K562 (cell line): ENCODE data around the gene ANKS3. TPM values are rescaled to one million over a fixed set of nuclear protein-coding genes. Genes with fewer than 3 reads are reported as not detected.

Experiments used
- ATAC-seq: fragments of 200-7000 bp; cut with Tn5 transposase; 3 replicates; pipeline ENCODE4 v1.9.1; 2020; ENCODE audit warnings: moderate library complexity
- BruUV-seq: library from RNA; stranded (reverse); fragments of 400-500 nt; replicated peaks from 2 replicates; lab custom pipeline; 2021; lab: Mats Ljungman, UMichigan
- CTCF ChIA-PET: fragments of 300-600 bp; formaldehyde crosslinking; extraction: SDS; loops from one replicate; lab custom pipeline; 2021; ENCODE audit warnings: low intra/inter-chr PET ratio; lab: Yijun Ruan, JAX
- POLR2A ChIA-PET: fragments of 300-600, 350-650 bp; sonication (Branson Sonifier 250); formaldehyde crosslinking; extraction: SDS; loops from one replicate; lab custom pipeline; 2021; ENCODE audit warnings: antibody characterized with exemption, inconsistent platforms; lab: Yijun Ruan, JAX
- DNase-seq, 4 experiments: peaks; one replicate each; pipeline versions ENCODE4 v3.0.0 to v3.0.0-alpha.2; 2011 to 2018; ENCODE audit warnings: low spot score in 3 of 4, mixed read lengths in 3 of 4; ENCODE audit errors: extremely low read depth in 1 of 4
- FAIRE-seq: peaks from 2 replicates; lab custom pipeline; 2011; peaks lifted over from hg19 to GRCh38; lab: Jason Lieb, UNC
- H2AFZ ChIP-seq: 2 replicates; pipeline ENCODE4 v1.6.0; 2011; ENCODE audit warnings: low read depth, low read length, control low read depth, inconsistent platforms
- H3K27ac ChIP-seq: fragments of 200-600 bp; 3 replicates; pipeline ENCODE4 v1.8.0; 2011; ENCODE audit warnings: low read depth, mild to moderate bottlenecking, control low read depth, inconsistent platforms, low read length, moderate library complexity, mixed read lengths; ENCODE audit errors: extremely low read depth
- H3K27me3 ChIP-seq, 2 experiments: fragments of 300-600 bp in 1 of 2; 2 replicates in 1 of 2; 3 replicates in 1 of 2; pipeline versions ENCODE4 v1.6.0 to v1.8.0; 2011; ENCODE audit warnings: inconsistent platforms in 2 of 2, low read length in 2 of 2, mild to moderate bottlenecking in 1 of 2, mixed read lengths in 1 of 2, moderate library complexity in 1 of 2; ENCODE audit not compliant: control insufficient read depth in 2 of 2, insufficient read depth in 2 of 2
- H3K36me3 ChIP-seq: fragments of 300-600 bp; 3 replicates; pipeline ENCODE4 v1.8.0; 2011; ENCODE audit warnings: mild to moderate bottlenecking, low read length, inconsistent platforms; ENCODE audit not compliant: control insufficient read depth, insufficient read depth
- H3K4me1 ChIP-seq, 2 experiments: fragments of 200-600 bp in 1 of 2; replicated peaks in 1 of 2; 2 replicates in 1 of 2; 3 replicates in 1 of 2; pipeline versions ENCODE4 v1.5.1 to v1.8.0; 2011; ENCODE audit warnings: inconsistent platforms in 2 of 2, low read length in 2 of 2, mild to moderate bottlenecking in 1 of 2, mixed read lengths in 1 of 2, moderate library complexity in 1 of 2; ENCODE audit not compliant: control insufficient read depth in 2 of 2, insufficient read depth in 2 of 2
- H3K4me2 ChIP-seq: 2 replicates; pipeline ENCODE4 v1.6.1; 2011; ENCODE audit warnings: low read length, control low read depth, inconsistent platforms, mixed read lengths; ENCODE audit not compliant: insufficient read depth
- H3K4me3 ChIP-seq: fragments of 200-600 bp; sonication (generic), shearing (Covaris generic); 2 replicates; pipeline ENCODE4 v1.5.1; 2016; ENCODE audit warnings: control low read depth, inconsistent platforms
- H3K79me2 ChIP-seq: fragments of 200-600 bp; 3 replicates; pipeline ENCODE4 v1.8.0; 2011; ENCODE audit warnings: low read length, inconsistent platforms; ENCODE audit not compliant: control insufficient read depth, insufficient read depth
- H3K9ac ChIP-seq, 2 experiments: 2 replicates each; pipeline versions ENCODE4 v1.6.0 to v1.6.1; 2011; ENCODE audit warnings: low read depth in 2 of 2, low read length in 2 of 2, control low read depth in 1 of 2, inconsistent platforms in 1 of 2, mild to moderate bottlenecking in 1 of 2, mixed read lengths in 1 of 2; ENCODE audit not compliant: insufficient read depth in 1 of 2
- H3K9me1 ChIP-seq: one replicate; pipeline ENCODE4 v1.6.0; 2011; ENCODE audit warnings: inconsistent platforms, mild to moderate bottlenecking, low read length, moderate library complexity; ENCODE audit not compliant: control insufficient read depth, insufficient read depth
- H3K9me3 ChIP-seq: replicated peaks from 2 replicates; pipeline ENCODE4 v1.5.1; 2011; ENCODE audit warnings: low read depth, low read length, inconsistent platforms; ENCODE audit not compliant: control insufficient read depth, insufficient read depth
- H4K20me1 ChIP-seq: replicated peaks from 2 replicates; pipeline ENCODE4 v1.6.1; 2011; ENCODE audit warnings: low read length, inconsistent platforms, mixed read lengths; ENCODE audit not compliant: control insufficient read depth, insufficient read depth
- FOXP1 ChIP-seq: sonication (generic); formaldehyde crosslinking; IDR thresholded peaks from 2 replicates; pipeline ENCODE4 v1.8.0; 2022; ENCODE audit warnings: mild to moderate bottlenecking, missing genetic modification reagents
- NUFIP1 ChIP-seq: fragments of 450-650 bp; IDR thresholded peaks from 2 replicates; pipeline ENCODE4 v1.6.1; 2018; ENCODE audit not compliant: partially characterized antibody
- RAD21 ChIP-seq, 2 experiments: fragments of 250-450 bp in 1 of 2; fragments of 450-650 bp in 1 of 2; sonication (Bioruptor Pico) in 1 of 2; formaldehyde crosslinking in 1 of 2; IDR thresholded peaks in 1 of 2; conservative IDR thresholded peaks in 1 of 2; 2 replicates each; pipeline versions ENCODE4 v1.4.0 to v1.8.0; 2020 to 2022; ENCODE audit warnings: mild to moderate bottlenecking in 2 of 2, moderate library complexity in 1 of 2
- SMAD4 ChIP-seq: fragments of 250-450 bp; sonication (Bioruptor Pico); conservative IDR thresholded peaks from 2 replicates; pipeline ENCODE4 v1.8.0; 2021; ENCODE audit warnings: inconsistent platforms, mild to moderate bottlenecking, moderate library complexity
- TAL1 ChIP-seq: fragments of 450-650 bp; IDR thresholded peaks from 2 replicates; pipeline ENCODE4 v1.6.1; 2016; ENCODE audit warnings: mild to moderate bottlenecking
- WGBS: fragments of 100-300 bp; shearing (Covaris generic); methylation state at CpG from one replicate; pipeline ENCODE4 v1.1.6; 2016; ENCODE audit warnings: low coverage, mixed read lengths; ENCODE audit not compliant: insufficient coverage; ENCODE audit errors: missing lambda C conversion rate; 5-methylcytosine and 5-hydroxymethylcytosine counted together
- in situ Hi-C: fragments of 300-500 bp; cut with MboI; formaldehyde crosslinking; loops from 4 replicates; pipeline ENCODE4 v1.15.0; 2018; ENCODE audit warnings: inconsistent platforms, mixed read lengths
- intact Hi-C: fragments of 100-400 bp; cut with micrococcal nuclease; formaldehyde crosslinking; loops from 2 replicates; pipeline ENCODE4 v1.14.2; 2022
- polyA plus RNA-seq, 8 experiments: library from polyadenylated mRNA; depleted of rRNA in 4 of 8; stranded (reverse) in 5 of 8; unstranded in 3 of 8; fragments of >200 nt; fragmentation: Nextera tagmentation in 2 of 8; fragmentation: Illumina TruSeq in 1 of 8; extraction: Ambion mirVana in 2 of 8; extraction: Trizol in 1 of 8; gene quantifications; 2 replicates each; pipeline versions ENCODE4 v1.2.1 to v1.2.3, GENCODE V29; 2011 to 2014; ENCODE audit warnings: inconsistent platforms in 1 of 8, missing spikeins in 1 of 8
- total RNA-seq, 7 experiments: library from RNA; depleted of rRNA in 6 of 7; stranded (reverse); fragments of >200 nt in 6 of 7; fragmentation: Illumina TruSeq in 2 of 7; extraction: Trizol in 2 of 7; gene quantifications; 2 replicates each; pipeline versions ENCODE4 v1.2.1 to v1.2.3, GENCODE V29; 2011 to 2021; ENCODE audit warnings: low replicate concordance in 1 of 7

ANKS3 gene
- total and polyA plus RNA-seq, 9 of the 15 experiments (the other 6 are each of a cell fraction or from before 2014, with no cell fraction given) = 0.43 to 25.7 (median 14.8) TPM

DNA sequence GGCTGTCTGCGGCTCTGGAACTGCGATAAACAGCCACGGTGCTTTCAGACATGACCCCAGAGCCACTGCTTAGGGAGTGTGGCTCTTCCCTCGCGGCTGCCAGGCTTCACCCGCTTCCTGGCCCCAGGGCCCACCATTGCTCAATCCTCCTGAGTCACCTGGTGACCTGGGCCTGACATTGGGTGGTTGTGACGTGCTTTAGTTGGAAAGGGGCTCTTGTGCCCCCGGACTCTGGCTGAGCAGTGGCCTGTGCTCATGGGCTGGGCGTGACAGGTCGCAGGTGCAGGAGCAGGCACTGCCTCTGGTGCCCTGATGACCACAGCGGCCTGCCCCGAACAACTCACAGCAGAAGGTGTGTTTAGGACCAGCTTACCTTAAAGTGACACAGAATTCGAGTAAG lies 49.3 kb downstream of the ANKS3 start:
- ATAC-seq = no peak
- Histone ChIP-seq H4K20me1 (no peaks in the 10 kb centered on the region), H3K4me2 (no peak overlapping the region), H3K79me2 (no peaks in the 10 kb centered on the region), H2AFZ (no peak overlapping the region), H3K27ac (no peak overlapping the region), H3K4me3 (no peak overlapping the region), H3K9me3 (no peaks in the 10 kb centered on the region), H3K9ac (0 out of 4 replicates have a peak overlapping the region, but pooled peaks of 1 of the 2 experiments have one; percentile 40), H3K9me1 (no peaks in the 10 kb centered on the region), H3K4me1 (peaks cover 0 to 49% of the 10 kb centered on the region in 2 experiments; a peak in 2 of 5 replicates), H3K27me3 (no peaks in the 10 kb centered on the region), H3K36me3 (peaks cover 56% of the 10 kb centered on the region; the same call in 2 of the 3 replicates)
- TF ChIP-seq RAD21 (CRISPR knock-in tag; conservative IDR thresholded peaks at IDR 0.05 in 1 of 2, IDR thresholded peaks at IDR 0.05 in 1 of 2) (no peak), NUFIP1 (no peak), TAL1 (no peak), FOXP1 (no peak), SMAD4 (CRISPR knock-in tag) (no peak)
- ChIA-PET CTCF (no interaction called here), POLR2A (interaction anchor here (0.7 kb wide), 1 partner anchor 25 kb away, joined by 3 read pairs; no protein-coding TSS in a partner anchor)
- no peak for FAIRE-seq
- in situ Hi-C loops = no loop called here
- 81% methylated on average over 10 of the region's 13 CpGs for WGBS
- BruUV-seq = no TSS peak
- intact Hi-C loops = no loop called here
- DNase-seq = no peak
